ENCODE results near the gene COBL.

The COBL gene

GRCh38 chr7:51300762-51301674 lies 15.6 kb downstream of the COBL start:
- Mint-ChIP-seq H3K27ac (no peak overlapping the region), H3K9me3 (no peaks in the 10 kb centered on the region), H3K36me3 (no peaks in the 10 kb centered on the region), H3K4me1 (no peaks in the 10 kb centered on the region), H3K4me3 (no peak overlapping the region), H3K27me3 (no peaks in the 10 kb centered on the region)

GRCh38 chr7:51299391-51300133 lies 17.0 kb downstream of the COBL start:
- Mint-ChIP-seq H3K27ac (no peak overlapping the region), H3K27me3 (no peaks in the 10 kb centered on the region), H3K4me3 (no peak overlapping the region), H3K36me3 (no peaks in the 10 kb centered on the region), H3K4me1 (no peaks in the 10 kb centered on the region), H3K9me3 (no peaks in the 10 kb centered on the region)

GRCh38 chr7:51298912-51299311 lies 17.7 kb downstream of the COBL start:
- Mint-ChIP-seq H3K4me1 (no peaks in the 10 kb centered on the region), H3K27me3 (no peaks in the 10 kb centered on the region), H3K36me3 (no peaks in the 10 kb centered on the region), H3K27ac (no peak overlapping the region), H3K4me3 (no peak overlapping the region), H3K9me3 (no peaks in the 10 kb centered on the region)

- H3K36me3 Mint-ChIP-seq, result no peaks in the 10 kb centered on the region
- H3K27ac Mint-ChIP-seq, result no peak overlapping the region
- H3K9me3 Mint-ChIP-seq, result no peaks in the 10 kb centered on the region
- H3K4me3 Mint-ChIP-seq, result no peak overlapping the region
- no peaks in the 10 kb centered on the region for H3K27me3 Mint-ChIP-seq
- H3K4me1 Mint-ChIP-seq, result no peaks in the 10 kb centered on the region
Measured at GRCh38 chr7:51297986-51298385, 18.6 kb downstream of the COBL start.

GRCh38 chr7:51295440-51296245 lies 21.0 kb downstream of the COBL start:
- no peak overlapping the region for H3K27ac Mint-ChIP-seq
- H3K9me3 Mint-ChIP-seq, result no peaks in the 10 kb centered on the region
- no peaks in the 10 kb centered on the region for H3K36me3 Mint-ChIP-seq
- H3K4me3 Mint-ChIP-seq, result no peak overlapping the region
- no peaks in the 10 kb centered on the region for H3K4me1 Mint-ChIP-seq
- no peaks in the 10 kb centered on the region for H3K27me3 Mint-ChIP-seq

- Mint-ChIP-seq H3K4me3 (no peak overlapping the region), H3K36me3 (no peaks in the 10 kb centered on the region), H3K27ac (no peak overlapping the region), H3K27me3 (peaks cover 2% of the 10 kb centered on the region), H3K9me3 (no peaks in the 10 kb centered on the region), H3K4me1 (no peaks in the 10 kb centered on the region)
Measured at GRCh38 chr7:51292596-51292995, 24.0 kb downstream of the COBL start.

- Mint-ChIP-seq H3K4me3 (no peak overlapping the region), H3K27ac (no peak overlapping the region), H3K36me3 (no peaks in the 10 kb centered on the region), H3K9me3 (no peaks in the 10 kb centered on the region), H3K4me1 (no peaks in the 10 kb centered on the region), H3K27me3 (peaks cover 4% of the 10 kb centered on the region)
Measured at GRCh38 chr7:51290702-51291540, 25.7 kb downstream of the COBL start.

GRCh38 chr7:51290304-51290637 lies 26.3 kb downstream of the COBL start:
- H3K27ac Mint-ChIP-seq, result no peak overlapping the region
- H3K27me3 Mint-ChIP-seq, result peaks cover 4% of the 10 kb centered on the region

GRCh38 chr7:51289623-51290303 lies 26.8 kb downstream of the COBL start:
- peaks cover 4% of the 10 kb centered on the region for H3K27me3 Mint-ChIP-seq
- H3K36me3 Mint-ChIP-seq, result no peaks in the 10 kb centered on the region
- H3K4me3 Mint-ChIP-seq, result no peak overlapping the region
- H3K27ac Mint-ChIP-seq, result no peak overlapping the region
- no peaks in the 10 kb centered on the region for H3K4me1 Mint-ChIP-seq
- H3K9me3 Mint-ChIP-seq, result no peaks in the 10 kb centered on the region

More at GRCh38 chr7:51290304-51290637, 26.3 kb downstream of the COBL start:
- H3K36me3 Mint-ChIP-seq, result no peaks in the 10 kb centered on the region
- H3K4me3 Mint-ChIP-seq, result no peak overlapping the region
- no peaks in the 10 kb centered on the region for H3K9me3 Mint-ChIP-seq
- H3K4me1 Mint-ChIP-seq, result no peaks in the 10 kb centered on the region

GRCh38 chr7:51288896-51289622 lies 27.6 kb downstream of the COBL start:
- H3K27me3 Mint-ChIP-seq, result peaks cover 4% of the 10 kb centered on the region
- H3K36me3 Mint-ChIP-seq, result no peaks in the 10 kb centered on the region
- H3K27ac Mint-ChIP-seq, result no peak overlapping the region
- no peaks in the 10 kb centered on the region for H3K4me1 Mint-ChIP-seq
- no peaks in the 10 kb centered on the region for H3K9me3 Mint-ChIP-seq
- no peak overlapping the region for H3K4me3 Mint-ChIP-seq

GRCh38 chr7:51286401-51286800 lies 30.2 kb downstream of the COBL start:
- H3K27me3 Mint-ChIP-seq, result peaks cover 6% of the 10 kb centered on the region
- H3K36me3 Mint-ChIP-seq, result no peaks in the 10 kb centered on the region
- H3K4me3 Mint-ChIP-seq, result no peak overlapping the region
- H3K27ac Mint-ChIP-seq, result no peak overlapping the region
- no peaks in the 10 kb centered on the region for H3K4me1 Mint-ChIP-seq
- no peaks in the 10 kb centered on the region for H3K9me3 Mint-ChIP-seq

- Mint-ChIP-seq H3K4me3 (no peak overlapping the region), H3K4me1 (no peaks in the 10 kb centered on the region), H3K9me3 (peaks cover 8% of the 10 kb centered on the region), H3K27me3 (peaks cover 9% of the 10 kb centered on the region), H3K27ac (no peak overlapping the region), H3K36me3 (no peaks in the 10 kb centered on the region)
Measured at GRCh38 chr7:51280156-51280555, 36.5 kb downstream of the COBL start.

GRCh38 chr7:51279391-51280023 lies 37.1 kb downstream of the COBL start:
- Mint-ChIP-seq H3K27me3 (peaks cover 9% of the 10 kb centered on the region), H3K9me3 (peaks cover 8% of the 10 kb centered on the region), H3K27ac (no peak overlapping the region), H3K4me3 (no peak overlapping the region), H3K4me1 (no peaks in the 10 kb centered on the region), H3K36me3 (no peaks in the 10 kb centered on the region)

GRCh38 chr7:51278797-51279196 lies 37.8 kb downstream of the COBL start:
- peaks cover 8% of the 10 kb centered on the region for H3K9me3 Mint-ChIP-seq
- H3K36me3 Mint-ChIP-seq, result no peaks in the 10 kb centered on the region
- H3K27ac Mint-ChIP-seq, result no peak overlapping the region
- H3K4me1 Mint-ChIP-seq, result no peaks in the 10 kb centered on the region
- H3K4me3 Mint-ChIP-seq, result no peak overlapping the region
- peaks cover 9% of the 10 kb centered on the region for H3K27me3 Mint-ChIP-seq

Measured in activated naive CD4-positive, alpha-beta T cell treated with anti-CD3 and anti-CD28 coated beads, Interleukin-2, amount 50 U/mL, for 24 hours (primary cell).